HG03571 (cell line): ENCODE data around the gene SNX24.
"Not testable (repeated sequence)": the region's sequence is repeated elsewhere in the genome, so short reads cannot be mapped to it uniquely, and the experiment has no call there.

Experiments used
- ATAC-seq: cut with Tn5 transposase; IDR thresholded peaks from one replicate; pipeline ENCODE4 v1.9.1; 2021; ENCODE audit not compliant: unreplicated experiment

Gene SNX24

DNA sequence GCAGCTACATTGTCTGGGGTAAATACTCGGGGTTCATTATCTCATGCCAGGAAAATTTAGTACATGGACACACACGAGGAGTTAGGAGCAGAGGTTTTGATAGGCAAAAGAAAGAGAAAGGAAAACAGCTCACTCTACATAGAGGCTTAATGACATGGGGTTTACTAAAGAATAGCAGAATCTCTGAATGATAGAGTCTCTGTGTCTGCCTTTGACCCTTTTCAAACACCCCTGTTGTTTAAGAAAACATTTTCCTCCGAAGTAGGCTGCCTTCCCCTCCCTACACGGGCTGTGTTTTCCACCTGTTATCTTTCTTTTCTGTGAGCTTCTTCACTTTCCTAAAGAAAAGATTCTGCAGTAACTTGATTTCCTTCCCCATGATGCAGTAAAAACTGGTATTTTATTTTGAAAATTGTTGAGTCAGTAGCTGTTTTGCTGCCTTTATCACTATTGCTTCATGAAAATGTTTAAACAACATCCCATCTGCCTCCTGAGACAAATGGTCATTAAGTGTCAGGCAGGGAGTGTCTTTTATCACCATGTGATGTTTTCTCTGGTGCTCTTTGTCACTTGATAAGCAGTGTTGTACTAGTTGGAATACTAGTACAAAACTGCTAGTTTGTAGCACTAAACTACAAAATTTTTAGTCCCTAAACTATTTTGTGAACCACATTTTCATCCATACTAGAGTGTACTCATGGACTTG, 114.5 kb downstream of the SNX24 start:
- ATAC-seq = no peak

DNA sequence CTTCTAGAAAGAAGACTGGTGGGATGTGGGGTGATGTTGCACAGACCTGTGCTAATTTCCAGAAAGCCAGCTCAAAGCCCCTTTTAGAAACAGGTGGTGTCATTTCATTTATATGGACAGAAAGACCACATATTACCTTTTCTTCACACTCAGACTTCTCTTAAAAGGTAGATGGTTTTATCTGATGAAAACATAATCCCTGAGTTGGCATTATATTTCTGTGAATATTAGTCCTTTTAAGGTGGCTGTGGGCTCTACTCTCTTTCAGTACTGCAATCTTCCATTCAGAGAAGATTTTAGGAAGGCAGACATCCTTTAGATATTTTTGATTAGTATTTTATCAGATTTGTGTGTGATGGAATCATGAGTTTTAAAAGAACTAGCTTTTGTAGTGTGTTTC, 117.9 kb downstream of the SNX24 start:
- no peak for ATAC-seq

DNA sequence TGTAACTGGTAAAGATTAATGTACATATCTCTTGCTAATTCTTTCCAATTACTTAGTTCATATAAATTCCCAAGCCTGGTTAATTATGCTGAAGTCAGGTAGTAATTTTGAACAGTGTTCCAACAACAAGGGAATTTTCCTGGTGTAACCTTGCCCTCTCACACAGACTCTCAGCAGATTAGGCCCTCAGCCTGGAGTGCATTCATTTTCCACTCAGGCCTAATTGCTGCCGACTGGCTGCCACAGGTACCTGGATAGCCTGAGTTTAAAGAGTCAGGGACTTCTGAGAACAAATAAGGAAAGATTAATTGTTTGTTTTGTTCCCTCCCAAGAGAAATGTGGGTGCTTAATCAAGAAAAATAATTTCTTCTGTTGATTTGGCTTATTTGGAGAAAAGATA, 119.7 kb downstream of the SNX24 start:
- no peak for ATAC-seq

DNA sequence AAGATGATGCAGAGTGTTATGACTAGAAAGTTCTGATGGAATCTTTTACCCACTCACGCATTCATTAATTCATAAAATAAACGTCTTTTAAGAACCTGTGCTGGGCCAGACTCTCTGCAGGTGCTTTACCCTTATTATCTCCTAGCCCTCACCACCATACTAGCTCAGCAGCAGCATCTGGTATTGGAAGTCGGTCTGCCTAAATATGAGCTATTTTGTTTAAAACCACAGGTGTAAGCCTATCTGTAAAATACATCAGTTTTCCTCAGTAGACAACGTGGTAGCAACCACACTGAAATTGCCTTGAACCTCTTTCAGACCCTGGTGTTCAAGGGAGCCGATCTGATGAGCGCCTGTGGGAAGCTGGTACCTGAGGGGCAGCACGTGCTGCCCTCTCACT, 121.7 kb downstream of the SNX24 start:
- ATAC-seq = peak; percentile 18

DNA sequence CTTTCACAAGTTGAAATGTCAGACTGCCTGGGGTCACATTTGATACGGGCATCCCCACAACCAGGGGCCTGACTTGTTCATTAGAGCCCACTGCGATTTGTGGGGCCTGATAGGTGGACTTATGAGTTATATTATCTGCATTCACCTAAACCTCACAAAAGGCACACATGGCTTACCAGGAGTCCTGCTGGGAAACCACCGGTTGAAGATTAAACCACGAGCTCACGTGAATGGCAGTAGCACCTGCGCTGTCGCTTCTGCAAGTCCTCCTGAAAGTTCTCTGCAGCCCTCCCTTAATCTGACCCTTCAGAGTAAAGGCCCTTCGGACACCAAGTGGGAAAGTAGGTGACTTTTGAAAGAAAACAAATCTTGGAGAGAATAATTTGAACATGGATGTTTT, 122.2 kb downstream of the SNX24 start:
- peak; percentile 95 for ATAC-seq

DNA sequence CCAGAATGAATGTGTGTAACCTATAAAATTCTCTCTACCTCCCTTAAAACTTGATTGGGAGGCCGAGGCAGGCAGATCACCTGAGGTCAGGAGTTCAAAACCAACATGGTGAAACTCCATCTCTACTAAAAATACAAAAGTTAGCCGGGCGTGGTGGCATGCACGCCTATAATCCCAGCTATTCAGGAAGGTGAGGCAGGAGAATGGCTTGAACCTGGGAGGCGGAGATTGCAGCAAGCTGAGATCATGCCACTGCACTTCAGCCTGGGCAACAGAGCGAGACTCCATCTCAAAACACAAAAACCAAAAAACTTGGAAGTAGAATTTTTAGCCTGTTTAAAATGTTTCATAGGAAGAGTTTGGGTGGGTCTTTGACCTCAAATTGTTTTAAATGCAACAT, 122.6 kb downstream of the SNX24 start:
- ATAC-seq = peak; percentile 23

DNA sequence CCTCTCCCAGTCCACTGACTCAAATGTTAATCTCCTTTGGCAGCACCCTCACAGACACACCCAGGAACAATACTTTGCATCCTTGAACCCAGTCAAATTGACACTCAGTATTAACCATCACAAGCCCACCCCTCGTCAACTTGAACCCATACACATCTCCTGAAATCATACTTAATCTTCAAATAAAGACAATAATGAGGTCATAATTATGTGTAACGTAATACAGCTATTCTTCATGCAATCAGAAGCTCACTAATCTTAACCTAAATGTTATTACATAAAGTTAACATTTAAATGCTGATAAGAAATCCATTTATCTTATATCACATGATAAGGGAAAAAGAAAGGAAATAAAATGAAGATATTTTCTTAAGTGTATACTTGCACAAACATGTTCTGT, 125.9 kb downstream of the SNX24 start:
- no peak for ATAC-seq

DNA sequence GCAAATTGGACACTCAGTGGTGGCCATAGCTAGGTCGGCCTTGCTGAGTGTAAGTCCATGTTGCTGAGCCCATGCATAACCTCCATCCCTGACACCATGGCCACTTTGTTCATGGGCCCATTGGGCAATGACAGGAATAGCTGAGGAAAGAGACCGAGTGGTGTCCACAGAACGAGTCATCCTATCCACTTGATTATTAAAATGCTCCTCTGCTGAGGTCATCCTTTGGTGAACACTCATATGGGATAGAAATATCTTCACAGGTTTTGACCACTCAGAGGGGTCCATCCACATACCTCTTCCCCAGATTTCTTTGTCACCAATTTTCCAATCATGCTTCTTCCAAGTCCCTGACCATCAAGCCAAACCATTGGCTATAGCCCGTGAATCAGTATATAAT, 127.5 kb downstream of the SNX24 start:
- ATAC-seq = no peak

DNA sequence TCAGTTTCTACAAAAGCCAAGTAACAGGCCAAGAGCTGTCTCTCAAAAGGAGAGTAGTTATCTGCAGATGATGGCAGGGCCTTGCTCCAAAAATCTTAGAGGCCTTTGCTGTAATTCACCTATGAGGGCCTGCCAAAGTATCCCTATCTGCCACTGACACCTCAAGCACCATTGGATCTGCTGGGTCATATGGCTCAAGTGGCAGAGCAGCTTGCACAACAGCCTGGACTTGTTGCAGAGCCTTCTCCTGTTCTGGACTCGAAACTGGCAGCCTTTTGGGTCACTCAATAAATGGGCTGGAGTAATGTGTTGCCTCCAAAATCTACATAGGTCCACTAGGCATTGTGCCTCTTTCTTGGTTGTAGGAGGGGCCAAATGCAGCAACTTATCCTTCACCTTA, 128.3 kb downstream of the SNX24 start:
- not testable (repeated sequence) for ATAC-seq

DNA sequence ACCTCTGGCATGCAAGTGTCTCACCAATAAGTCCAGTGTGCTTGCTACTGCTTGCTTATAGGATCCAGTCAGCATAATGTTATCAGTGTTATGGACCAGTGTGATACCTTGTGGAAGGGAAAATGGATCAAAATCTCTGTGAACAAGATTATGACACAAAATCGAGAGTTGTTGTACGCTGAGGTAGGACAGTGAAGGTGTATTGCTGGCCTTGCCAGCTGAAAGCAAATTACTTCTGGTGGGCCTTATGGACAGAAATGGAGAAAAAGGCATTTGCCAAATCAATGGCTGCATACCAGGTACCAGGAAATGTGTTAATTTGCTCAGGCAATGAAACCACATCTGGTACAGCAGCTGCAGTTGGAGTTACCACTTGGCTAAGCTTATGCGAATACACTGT, 128.8 kb downstream of the SNX24 start:
- ATAC-seq = not testable (repeated sequence)

DNA sequence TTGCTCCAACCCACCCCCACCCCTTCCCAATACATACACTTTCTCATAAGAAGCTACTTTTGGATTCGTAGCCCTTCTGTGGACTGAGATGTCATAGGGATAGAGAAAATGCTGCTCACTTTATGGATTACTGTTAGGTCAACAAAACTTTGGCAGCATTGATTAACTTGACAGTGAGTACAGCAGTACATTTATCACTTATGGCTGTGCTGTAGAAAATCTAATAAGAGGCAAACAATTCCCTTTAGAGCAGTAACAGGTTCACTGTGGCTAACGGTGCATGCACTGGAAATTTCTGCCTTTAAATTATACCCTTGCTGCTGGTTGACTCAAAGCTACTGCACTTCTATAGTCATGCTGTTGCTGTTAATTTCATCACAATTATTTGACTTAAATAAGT, 131.9 kb downstream of the SNX24 start:
- ATAC-seq = no peak

DNA sequence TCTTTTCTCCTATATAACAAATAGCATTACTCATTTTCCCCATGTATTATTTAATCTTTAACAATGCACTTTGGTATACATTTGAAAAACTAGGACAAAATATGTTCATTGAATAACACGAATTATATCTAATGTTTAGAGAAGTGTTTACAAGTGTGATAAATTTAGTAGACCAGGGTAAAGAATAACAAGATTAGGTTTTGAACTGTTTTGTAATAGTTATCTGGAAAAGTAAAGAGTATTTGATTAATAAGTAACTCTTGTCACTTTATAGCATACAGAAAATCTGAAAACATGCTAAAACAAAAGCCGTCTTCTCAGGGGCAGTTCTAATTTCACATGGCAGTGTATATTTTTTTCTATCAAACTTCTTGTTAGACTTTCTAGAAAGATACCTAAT, 132.7 kb downstream of the SNX24 start:
- no peak for ATAC-seq

DNA sequence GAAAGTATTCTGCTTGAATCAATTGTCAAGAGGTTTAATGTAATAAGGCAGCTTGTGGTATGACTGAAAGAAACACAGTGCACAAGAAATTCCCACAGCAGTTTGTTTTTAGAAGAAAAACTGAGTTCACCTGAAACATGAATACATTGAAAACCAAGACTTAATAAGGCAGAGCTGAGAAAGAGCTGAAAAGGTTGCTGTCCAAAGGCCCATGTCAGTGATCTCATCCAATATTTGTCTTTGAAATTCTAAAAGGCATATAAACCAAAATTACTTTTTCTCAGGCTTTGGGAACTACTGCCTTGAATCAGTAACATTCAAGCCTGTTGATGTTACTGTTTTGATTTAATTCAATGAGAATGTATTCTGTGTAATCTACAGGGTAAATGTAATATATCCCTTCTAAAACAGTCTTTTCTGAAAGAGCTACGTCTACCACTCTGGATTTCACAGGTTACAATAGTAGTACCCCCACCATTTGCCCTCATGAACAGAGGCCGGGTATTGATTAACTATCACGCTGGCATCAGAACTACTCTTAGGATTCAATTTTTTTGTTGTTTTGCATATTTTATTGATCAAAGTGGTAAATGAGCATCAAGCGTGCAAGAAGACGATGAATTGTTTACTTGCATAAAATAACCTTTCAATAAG, 133.4 kb downstream of the SNX24 start:
- no peak for ATAC-seq

DNA sequence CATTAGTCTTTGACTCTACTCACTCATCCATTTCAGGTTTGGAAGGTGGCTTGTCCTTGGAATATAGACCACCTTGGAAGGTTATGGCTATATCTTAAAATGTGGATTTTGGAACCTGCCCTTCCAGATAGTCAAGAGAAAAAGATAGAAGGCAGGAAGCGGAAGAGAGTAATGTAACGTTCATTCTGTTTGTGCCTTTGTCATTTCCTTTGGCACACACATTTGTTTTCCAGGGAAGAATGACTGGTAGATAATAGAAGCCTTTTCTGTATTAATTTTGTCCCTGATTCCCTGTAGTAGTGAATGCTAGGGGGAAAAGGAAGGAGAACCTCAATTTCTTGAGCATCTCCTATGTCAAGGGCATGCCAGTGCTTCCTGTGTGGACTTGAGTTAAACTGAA, 136.4 kb downstream of the SNX24 start:
- ATAC-seq = no peak

DNA sequence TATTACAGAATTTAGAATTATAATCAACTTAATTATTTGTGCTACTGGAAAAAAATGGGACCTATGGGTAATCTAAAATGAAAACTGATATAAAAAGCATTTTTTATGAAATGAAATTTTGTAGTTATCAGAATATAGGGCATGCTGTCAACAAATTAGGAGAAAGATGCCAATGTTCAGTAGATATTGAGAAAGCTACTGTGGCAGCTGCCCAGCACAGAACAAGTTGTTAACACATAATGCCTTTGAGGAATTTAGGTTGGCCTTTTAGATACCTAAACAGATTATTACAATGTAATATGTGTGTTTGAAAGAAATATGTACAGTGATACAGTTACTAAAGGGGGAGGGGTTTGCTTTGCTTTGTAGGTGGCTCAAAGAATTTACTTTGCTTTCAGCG, 137.0 kb downstream of the SNX24 start:
- ATAC-seq = no peak

DNA sequence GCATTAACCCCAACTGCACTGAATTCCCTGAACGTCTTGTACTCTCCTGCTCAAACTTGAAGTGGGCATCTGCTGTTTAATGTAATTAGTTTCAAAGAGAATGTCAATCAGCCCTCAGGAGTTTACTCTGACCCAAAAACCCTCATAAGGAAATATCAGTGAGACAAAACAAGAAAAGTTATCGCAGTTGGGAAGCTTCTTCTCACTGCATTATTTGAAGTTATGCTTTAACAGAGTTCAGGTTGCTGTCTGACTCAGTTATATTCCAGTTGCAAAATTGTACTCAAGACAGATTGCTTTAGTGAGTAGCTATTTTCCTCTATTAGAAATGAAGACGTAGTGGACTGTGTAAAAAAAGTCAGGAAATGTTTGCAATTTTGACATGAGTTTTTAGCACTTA, 139.0 kb downstream of the SNX24 start:
- peak; percentile 49 for ATAC-seq

DNA sequence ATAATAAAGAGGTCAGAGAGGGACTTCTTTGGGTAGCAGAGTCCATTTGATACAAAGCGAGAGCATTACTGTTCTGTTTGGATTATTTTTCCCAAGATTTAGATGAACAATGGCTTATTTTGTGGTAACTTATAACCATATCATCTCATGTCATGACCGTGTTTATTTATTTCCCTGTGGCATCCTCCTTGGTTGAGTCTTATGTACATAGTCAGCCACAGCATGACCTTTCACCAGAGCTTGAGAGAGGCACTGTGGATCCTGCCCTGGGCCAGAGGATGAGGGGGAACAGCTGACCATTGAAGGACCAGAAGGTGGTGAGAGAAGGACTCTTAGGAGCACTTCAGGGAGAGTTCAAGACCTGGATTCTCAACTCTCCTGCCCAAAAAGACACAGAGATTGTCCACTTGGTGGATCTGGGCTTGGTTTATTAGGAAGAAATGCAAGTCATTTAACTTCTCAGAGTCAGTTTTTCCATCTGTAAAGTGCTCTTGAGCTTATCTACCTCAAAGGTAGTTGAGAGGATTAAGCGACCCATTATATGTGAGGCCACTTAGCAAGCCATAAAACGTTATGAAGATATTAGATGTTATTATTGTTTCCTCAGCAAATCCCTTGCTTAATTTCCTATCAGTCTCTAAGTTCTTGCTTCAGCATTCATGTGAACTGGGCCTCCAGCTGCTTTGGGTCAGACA, 139.7 kb downstream of the SNX24 start:
- ATAC-seq = no peak

DNA sequence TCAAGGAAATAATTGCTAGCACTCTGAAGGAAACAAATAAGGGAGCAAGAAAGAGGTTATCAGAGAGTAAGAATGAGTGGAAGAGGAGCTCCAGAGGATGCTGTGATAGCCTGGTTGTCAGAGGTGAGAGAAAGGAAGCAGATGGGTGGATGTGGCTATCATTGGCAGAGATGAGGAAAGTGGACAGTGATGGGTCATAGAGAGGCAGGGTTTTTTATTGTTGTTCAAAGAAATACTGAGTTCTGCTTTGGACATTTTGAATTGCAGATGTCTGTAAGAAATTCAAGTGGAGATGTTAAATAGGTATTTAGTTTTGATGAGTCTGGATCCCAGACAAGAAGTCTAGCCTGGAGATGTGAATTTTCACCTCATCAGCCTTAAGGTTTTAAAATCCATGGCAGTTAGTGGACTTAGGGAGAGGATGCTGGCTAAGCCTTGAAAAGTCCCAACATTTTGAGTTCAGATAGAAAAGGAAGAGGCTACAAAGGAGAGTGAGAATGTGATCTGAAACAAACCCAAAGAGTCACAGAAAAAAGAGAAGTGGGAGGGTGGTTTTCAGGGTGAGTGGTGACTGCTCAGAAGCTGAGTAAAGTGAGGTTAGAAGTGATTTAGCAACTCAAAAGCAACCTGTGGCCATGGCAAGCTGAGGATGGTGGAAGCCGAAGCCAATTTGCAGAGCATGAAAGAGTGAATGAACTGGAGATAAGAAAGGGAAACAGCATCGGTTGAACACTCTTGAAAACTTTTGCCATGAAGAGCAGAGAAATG, 140.7 kb downstream of the SNX24 start:
- ATAC-seq = peak; percentile 90

DNA sequence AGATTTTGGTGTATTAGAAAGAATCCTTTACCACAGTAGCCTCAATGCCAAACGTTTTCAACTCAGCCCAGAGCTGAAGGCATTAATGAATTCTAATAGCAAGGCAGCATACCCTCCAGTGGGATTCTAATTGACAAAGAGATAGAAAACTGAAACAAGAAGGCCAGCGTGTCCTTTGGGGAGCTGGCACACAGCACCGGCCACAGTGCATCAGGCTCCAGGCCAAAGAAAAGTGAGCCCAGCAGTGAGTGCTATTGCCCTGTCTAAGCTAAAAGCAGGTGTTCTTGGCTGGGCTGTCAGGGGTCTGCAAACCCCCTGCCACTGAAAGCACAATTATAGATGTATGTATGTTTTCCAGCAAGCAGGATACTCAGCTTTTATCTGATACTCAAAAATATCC, 150.7 kb downstream of the SNX24 start:
- ATAC-seq = no peak

DNA sequence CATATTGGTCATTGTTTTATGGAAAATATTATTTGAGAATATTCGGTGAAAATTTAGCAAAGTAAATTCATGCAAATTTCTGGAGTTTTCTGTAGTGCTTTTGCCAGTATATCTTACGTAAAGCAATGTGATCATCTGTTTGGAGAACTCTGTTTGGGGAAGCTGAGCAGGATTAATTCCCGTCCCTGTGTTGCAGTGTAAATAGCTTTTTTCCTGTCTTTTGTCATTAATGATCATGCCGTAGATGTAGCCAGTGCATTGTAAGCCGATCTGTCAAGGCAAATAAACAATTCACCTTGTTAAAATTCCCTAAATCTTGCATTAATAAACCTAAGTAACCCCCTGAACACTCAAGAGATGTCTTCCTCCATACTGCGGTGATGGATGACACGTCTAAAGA, 151.9 kb downstream of the SNX24 start:
- ATAC-seq = no peak

DNA sequence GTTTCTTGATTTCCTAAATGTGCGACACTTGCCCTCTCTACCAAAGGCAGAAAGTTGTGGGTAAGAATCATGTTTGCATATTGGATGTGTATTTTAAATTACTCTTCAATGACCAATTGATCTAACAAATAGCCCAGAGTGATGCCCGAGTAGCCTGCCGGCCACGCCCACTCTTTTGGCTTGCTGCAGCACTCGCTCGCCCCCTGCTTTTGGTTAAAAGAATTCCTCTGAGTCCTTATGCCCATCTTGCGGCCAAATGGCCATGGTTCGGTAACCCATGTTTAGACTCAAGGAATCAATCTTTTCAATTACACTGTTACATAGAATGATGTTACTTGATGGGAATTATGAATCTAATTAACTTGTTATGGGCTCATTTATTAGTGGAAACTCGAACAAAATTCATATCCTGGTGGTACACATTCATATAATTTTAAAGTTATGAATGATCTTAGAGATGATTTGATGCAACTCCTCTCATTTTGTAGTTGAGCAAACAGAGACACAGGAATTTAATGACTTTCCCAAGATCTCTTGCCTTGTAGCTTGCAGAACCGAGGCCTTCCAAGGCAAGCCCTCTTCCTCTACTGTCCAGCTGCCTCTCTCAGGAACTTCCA, 154.6 kb downstream of the SNX24 start:
- ATAC-seq = peak; percentile 92
